ENCODE results near the gene LZTS3. TPM values are rescaled to one million over a fixed set of nuclear protein-coding genes. Genes with fewer than 3 reads are reported as not detected.
"Not testable (repeated sequence)": the region's sequence is repeated elsewhere in the genome, so short reads cannot be mapped to it uniquely, and the experiment has no call there.

The LZTS3 gene
- total and polyA plus RNA-seq, 4 donors, result 21.4 to 83.2 (median 53.6) TPM

DNA sequence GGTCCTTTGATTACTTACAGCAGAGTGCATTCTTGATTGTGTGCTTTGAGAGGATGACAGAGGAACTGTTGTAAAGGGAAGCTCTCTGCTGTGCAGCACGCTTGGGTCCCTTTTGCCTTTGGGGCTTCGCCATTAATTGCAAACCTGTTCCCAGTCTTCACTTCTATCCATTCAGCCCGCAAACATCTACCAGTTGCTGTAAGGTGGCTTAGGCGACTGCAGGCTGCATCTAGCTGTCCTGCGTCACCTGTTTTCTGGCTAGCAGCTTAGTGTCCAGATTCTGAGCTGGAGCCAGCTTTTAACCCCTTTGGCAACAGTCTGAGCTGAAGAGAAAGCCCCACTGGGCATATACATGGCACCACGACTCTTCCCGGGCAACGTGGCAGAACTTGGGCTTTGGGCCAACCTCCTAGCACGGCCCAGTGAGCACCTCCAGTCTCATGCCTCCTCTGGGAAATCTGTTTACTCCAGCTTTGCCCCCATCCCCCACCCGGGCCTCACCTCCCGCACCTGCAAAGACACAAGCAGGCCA lies 11.2 kb downstream of the LZTS3 start:
- WGBS (ENCODE audit: insufficient coverage), result 36% methylated on average over 10 of the region's 11 CpGs
- H3K4me1 ChIP-seq (ENCODE audit: control insufficient read depth, insufficient read depth, low read length), result peaks cover 39% of the 10 kb centered on the region
- H3K9me3 ChIP-seq (ENCODE audit: control insufficient read depth, insufficient read depth, low read length), result no peaks in the 10 kb centered on the region
- peak in 2 of 6 donors; percentile 44 to 53 for DNase-seq (ENCODE audit: low read depth in 4 of 6, low spot score in 6 of 6)
- peaks cover 47% of the 10 kb centered on the region for H3K36me3 ChIP-seq (ENCODE audit: control insufficient read depth, insufficient read depth, low read length)
- H3K4me3 ChIP-seq (ENCODE audit: low read depth, low read length), result no peak overlapping the region
- H3K27me3 ChIP-seq (ENCODE audit: control insufficient read depth, insufficient read depth, low read length), result no peaks in the 10 kb centered on the region
- H3K27ac ChIP-seq (ENCODE audit: low read depth, low read length), result no peak overlapping the region

DNA sequence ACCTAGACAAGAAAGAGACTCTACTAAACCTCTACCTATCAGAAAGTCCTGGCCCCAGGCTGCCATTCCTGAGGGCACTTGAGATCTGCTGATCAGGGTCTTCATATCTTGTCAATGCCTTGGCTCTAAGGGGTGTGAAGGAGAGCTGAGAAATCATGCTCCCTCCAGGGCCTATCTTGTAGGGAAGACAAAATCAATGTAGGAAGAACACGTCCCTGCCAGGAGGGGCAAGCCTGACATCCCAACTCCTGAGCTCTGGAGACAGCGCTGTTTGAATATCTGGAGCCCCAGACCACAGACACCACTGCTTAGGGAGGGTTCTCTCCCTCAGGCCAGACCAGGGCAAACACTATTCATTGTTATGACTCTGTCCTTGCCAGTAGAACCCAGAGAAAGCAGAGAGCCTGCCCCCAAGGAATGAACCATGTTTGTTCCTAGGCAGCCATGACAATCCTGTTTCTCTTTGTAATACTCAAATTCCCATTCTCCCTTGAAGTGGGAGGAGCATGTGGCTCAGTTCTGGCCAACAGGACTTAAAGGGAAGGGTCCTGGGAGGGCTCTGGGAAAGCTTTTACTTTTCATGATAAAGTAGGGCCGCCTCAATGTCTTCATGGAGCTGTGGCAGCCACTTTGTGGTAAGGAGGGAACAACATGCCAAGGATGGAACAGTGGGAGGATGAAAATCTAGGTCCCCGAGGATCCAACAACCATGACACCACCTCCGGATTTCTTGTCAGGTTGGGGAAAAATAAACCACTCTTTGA lies 11.9 kb downstream of the LZTS3 start:
- H3K27ac ChIP-seq (ENCODE audit: low read depth, low read length), result no peak overlapping the region
- no peak for DNase-seq (ENCODE audit: low read depth in 4 of 6, low spot score in 6 of 6)
- H3K4me3 ChIP-seq (ENCODE audit: low read depth, low read length), result no peak overlapping the region
- H3K9me3 ChIP-seq (ENCODE audit: control insufficient read depth, insufficient read depth, low read length), result no peaks in the 10 kb centered on the region
- peaks cover 39% of the 10 kb centered on the region for H3K4me1 ChIP-seq (ENCODE audit: control insufficient read depth, insufficient read depth, low read length)
- WGBS (ENCODE audit: insufficient coverage), result 81% methylated on average over 2 of the region's 5 CpGs
- no peaks in the 10 kb centered on the region for H3K27me3 ChIP-seq (ENCODE audit: control insufficient read depth, insufficient read depth, low read length)
- peaks cover 40% of the 10 kb centered on the region for H3K36me3 ChIP-seq (ENCODE audit: control insufficient read depth, insufficient read depth, low read length)

DNA sequence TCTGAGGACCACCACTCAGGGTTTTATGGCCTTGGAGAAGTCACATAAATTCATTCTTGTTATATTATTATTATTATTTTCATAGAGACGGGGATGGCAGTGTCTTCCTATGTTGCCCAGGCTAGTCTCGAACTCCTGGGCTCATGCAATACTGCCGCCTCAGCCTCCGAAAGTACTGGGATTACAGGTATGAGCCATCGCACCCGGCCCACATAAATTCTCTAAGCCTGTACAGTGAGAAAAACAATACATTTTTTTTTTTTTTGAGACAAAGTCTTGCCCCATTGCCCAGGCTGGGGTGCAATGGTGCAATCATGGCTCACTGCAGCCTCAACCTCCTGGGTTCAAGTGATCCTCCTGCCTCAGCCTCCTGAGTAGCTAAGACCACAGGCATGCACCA lies 12.9 kb downstream of the LZTS3 start:
- WGBS (ENCODE audit: insufficient coverage), result 100% methylated on average over 5 of the region's 6 CpGs
- no peak for DNase-seq (ENCODE audit: low read depth in 4 of 6, low spot score in 6 of 6)
- H3K9me3 ChIP-seq (ENCODE audit: control insufficient read depth, insufficient read depth, low read length), result no peaks in the 10 kb centered on the region
- H3K4me3 ChIP-seq (ENCODE audit: low read depth, low read length), result no peak overlapping the region
- peaks cover 32% of the 10 kb centered on the region for H3K4me1 ChIP-seq (ENCODE audit: control insufficient read depth, insufficient read depth, low read length)
- H3K27me3 ChIP-seq (ENCODE audit: control insufficient read depth, insufficient read depth, low read length), result no peaks in the 10 kb centered on the region
- no peak overlapping the region for H3K27ac ChIP-seq (ENCODE audit: low read depth, low read length)
- H3K36me3 ChIP-seq (ENCODE audit: control insufficient read depth, insufficient read depth, low read length), result peaks cover 29% of the 10 kb centered on the region

DNA sequence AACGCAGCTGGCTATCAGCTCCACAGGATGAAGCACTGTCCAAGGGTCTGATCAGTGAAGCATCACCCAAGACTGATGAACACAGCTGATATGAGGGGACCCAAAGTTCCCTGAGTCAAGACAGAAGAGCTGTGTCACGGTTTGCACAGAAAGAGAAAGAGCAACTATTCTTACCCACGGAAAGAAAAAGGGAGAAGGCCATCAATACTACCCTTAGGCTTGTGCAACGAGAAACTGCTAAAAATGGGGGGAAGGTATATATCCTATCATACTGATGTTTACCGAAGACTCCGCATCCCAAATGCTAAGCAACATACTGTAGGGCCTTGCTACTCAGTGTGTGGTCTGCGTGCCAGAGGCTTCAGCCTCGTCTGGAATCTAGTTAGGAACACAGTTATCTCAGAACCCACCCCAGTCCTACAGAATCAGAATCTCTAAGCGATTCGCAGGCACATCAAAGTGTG lies 14.3 kb downstream of the LZTS3 start:
- Histone ChIP-seq H3K4me3 (ENCODE audit: low read depth, low read length) (peak overlapping the region; percentile 84), H3K36me3 (ENCODE audit: control insufficient read depth, insufficient read depth, low read length) (peaks cover 15% of the 10 kb centered on the region), H3K9me3 (ENCODE audit: control insufficient read depth, insufficient read depth, low read length) (no peaks in the 10 kb centered on the region), H3K27me3 (ENCODE audit: control insufficient read depth, insufficient read depth, low read length) (no peaks in the 10 kb centered on the region), H3K27ac (ENCODE audit: low read depth, low read length) (peak overlapping the region; percentile 69), H3K4me1 (ENCODE audit: control insufficient read depth, insufficient read depth, low read length) (peaks cover 27% of the 10 kb centered on the region)
- DNase-seq (ENCODE audit: low read depth in 4 of 6, low spot score in 6 of 6), result no peak
- 0% methylated on average over 7 of the region's 10 CpGs for WGBS (ENCODE audit: insufficient coverage)

DNA sequence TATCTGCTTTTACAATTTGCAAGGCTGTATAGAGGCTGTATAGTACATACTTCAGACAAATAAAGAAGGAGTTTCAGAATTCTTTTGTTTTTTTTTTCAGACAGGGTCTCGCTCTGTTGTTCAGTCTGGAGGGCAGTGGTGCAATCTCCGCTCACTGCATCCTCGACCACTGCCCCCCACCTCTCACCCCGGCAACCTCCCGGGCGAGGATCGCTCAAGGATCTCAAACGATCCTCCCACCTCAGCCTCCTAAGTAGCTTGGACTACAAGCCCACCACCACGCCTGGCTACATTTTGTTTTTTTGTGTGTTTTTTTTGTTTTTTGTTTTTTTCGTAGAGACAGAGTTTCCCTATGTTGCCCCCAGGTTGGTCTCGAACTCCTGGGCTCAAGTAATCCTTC lies 15.5 kb downstream of the LZTS3 start:
- WGBS (ENCODE audit: insufficient coverage), result no CpG with 5 or more reads among the region's 11 CpGs
- H3K27me3 ChIP-seq (ENCODE audit: control insufficient read depth, insufficient read depth, low read length), result no peaks in the 10 kb centered on the region
- no peak overlapping the region for H3K4me3 ChIP-seq (ENCODE audit: low read depth, low read length)
- H3K9me3 ChIP-seq (ENCODE audit: control insufficient read depth, insufficient read depth, low read length), result no peaks in the 10 kb centered on the region
- DNase-seq (ENCODE audit: low read depth in 4 of 6, low spot score in 6 of 6), result no peak
- H3K36me3 ChIP-seq (ENCODE audit: control insufficient read depth, insufficient read depth, low read length), result peaks cover 5% of the 10 kb centered on the region
- H3K4me1 ChIP-seq (ENCODE audit: control insufficient read depth, insufficient read depth, low read length), result peaks cover 23% of the 10 kb centered on the region
- H3K27ac ChIP-seq (ENCODE audit: low read depth, low read length), result no peak overlapping the region

DNA sequence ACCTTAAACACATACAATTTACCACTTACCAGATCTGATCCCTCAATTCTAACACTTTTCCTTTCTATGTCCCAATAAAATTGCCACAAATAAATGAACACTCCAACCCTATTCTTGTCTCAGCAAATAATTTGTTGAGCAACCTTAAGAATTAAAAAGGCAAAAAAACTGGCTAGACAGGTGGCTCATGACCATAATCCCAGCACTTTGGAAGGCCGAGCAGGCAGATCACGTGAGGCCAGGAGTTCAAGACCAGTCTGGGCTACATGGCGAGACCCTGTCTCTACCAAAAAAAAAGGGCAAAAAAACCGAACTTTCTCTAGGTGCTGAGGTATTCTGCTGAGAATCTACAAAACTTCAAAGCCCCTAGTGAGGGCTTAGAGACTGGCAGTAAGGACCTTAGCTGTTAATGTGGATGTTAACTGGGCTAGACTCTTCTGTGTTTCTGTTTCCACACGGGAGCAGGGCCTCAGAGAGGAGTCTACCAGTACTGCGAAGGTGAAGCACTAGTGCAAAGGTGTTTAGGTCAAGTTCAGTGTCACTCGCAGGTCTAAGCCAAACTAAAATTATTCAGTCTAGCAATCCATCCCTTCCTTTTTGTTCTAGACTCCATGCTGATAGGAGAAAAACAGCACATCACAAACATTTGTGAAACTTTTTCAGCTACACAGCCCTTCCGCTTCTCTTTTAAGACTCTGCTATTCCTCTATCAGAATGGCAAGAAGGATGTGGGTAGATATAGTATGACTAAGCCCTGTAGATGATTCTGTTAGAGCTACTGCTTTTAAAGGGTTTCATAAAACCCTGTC lies 16.3 kb downstream of the LZTS3 start:
- H3K27me3 ChIP-seq (ENCODE audit: control insufficient read depth, insufficient read depth, low read length), result no peaks in the 10 kb centered on the region

DNA sequence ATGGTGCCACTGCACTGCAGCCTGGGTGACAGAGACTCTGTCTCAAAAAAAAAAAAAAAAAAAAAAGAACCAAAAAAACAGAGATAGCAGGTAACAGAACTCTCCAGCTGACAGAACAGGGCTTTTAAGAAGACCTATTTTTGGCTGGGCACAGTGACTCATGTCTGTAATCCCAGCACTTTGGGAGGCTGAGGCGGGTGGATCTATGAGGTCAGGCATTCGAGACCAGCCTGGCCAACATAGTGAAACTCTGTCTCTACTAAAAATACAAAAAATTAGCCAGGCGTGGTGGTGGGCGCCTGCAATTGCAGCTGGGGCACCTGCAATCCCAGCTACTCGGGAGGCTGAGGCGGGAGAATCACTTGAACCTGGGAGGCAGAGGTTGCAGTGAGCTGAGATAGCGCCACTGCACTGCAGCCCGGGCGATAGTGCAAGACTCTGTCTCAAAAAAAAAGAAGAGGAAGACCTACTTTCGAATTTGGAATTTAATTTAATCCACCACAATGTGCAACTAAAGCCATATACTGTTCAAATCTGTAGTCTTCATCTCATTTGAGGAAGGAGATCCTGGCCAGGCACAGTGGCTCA lies 21.2 kb downstream of the LZTS3 start:
- not testable (repeated sequence) for H3K27ac ChIP-seq (ENCODE audit: low read depth, low read length)

More for the DNA sequence above, 16.3 kb downstream of the LZTS3 start:
- Histone ChIP-seq H3K4me1 (ENCODE audit: control insufficient read depth, insufficient read depth, low read length) (peaks cover 19% of the 10 kb centered on the region), H3K9me3 (ENCODE audit: control insufficient read depth, insufficient read depth, low read length) (no peaks in the 10 kb centered on the region), H3K27ac (ENCODE audit: low read depth, low read length) (no peak overlapping the region), H3K4me3 (ENCODE audit: low read depth, low read length) (no peak overlapping the region), H3K36me3 (ENCODE audit: control insufficient read depth, insufficient read depth, low read length) (peaks cover 8% of the 10 kb centered on the region)
- WGBS (ENCODE audit: insufficient coverage), result 93% methylated on average over 5 of the region's 8 CpGs
- DNase-seq (ENCODE audit: low read depth in 4 of 6, low spot score in 6 of 6), result no peak

DNA sequence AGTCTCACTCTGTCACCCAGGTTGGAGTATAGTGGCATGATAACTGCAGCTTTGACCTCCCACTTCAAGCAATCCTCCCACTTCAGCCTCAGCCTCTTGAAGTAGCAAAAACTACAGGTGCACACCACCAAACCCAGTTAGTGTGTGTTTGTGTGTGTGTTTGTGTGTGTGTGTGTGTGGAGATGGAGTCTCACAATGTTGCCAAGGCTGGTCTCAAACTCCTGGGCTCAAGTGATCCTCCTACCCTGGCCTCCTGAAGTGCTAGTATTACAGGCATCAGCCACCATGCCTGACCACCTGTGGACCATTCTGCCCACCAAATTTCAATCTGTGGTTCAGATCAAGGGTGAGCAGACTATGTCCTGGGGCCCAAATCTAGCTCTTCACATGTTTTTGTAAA lies 22.4 kb downstream of the LZTS3 start:
- no peak overlapping the region for H3K4me3 ChIP-seq (ENCODE audit: low read depth, low read length)
- H3K9me3 ChIP-seq (ENCODE audit: control insufficient read depth, insufficient read depth, low read length), result no peaks in the 10 kb centered on the region
- H3K36me3 ChIP-seq (ENCODE audit: control insufficient read depth, insufficient read depth, low read length), result peaks cover 20% of the 10 kb centered on the region
- H3K4me1 ChIP-seq (ENCODE audit: control insufficient read depth, insufficient read depth, low read length), result no peaks in the 10 kb centered on the region
- no peaks in the 10 kb centered on the region for H3K27me3 ChIP-seq (ENCODE audit: control insufficient read depth, insufficient read depth, low read length)
- DNase-seq (ENCODE audit: low read depth in 4 of 6, low spot score in 6 of 6), result no peak
- no peak overlapping the region for H3K27ac ChIP-seq (ENCODE audit: low read depth, low read length)

More for the DNA sequence above, 21.2 kb downstream of the LZTS3 start:
- peaks cover 15% of the 10 kb centered on the region for H3K36me3 ChIP-seq (ENCODE audit: control insufficient read depth, insufficient read depth, low read length)
- not testable (repeated sequence) for H3K9me3 ChIP-seq (ENCODE audit: control insufficient read depth, insufficient read depth, low read length); DNase-seq (ENCODE audit: low read depth in 4 of 6, low spot score in 6 of 6); H3K4me1 ChIP-seq (ENCODE audit: control insufficient read depth, insufficient read depth, low read length); H3K4me3 ChIP-seq (ENCODE audit: low read depth, low read length); H3K27me3 ChIP-seq (ENCODE audit: control insufficient read depth, insufficient read depth, low read length)
- WGBS (ENCODE audit: insufficient coverage), result 96% methylated on average over 8 of the region's 10 CpGs

DNA sequence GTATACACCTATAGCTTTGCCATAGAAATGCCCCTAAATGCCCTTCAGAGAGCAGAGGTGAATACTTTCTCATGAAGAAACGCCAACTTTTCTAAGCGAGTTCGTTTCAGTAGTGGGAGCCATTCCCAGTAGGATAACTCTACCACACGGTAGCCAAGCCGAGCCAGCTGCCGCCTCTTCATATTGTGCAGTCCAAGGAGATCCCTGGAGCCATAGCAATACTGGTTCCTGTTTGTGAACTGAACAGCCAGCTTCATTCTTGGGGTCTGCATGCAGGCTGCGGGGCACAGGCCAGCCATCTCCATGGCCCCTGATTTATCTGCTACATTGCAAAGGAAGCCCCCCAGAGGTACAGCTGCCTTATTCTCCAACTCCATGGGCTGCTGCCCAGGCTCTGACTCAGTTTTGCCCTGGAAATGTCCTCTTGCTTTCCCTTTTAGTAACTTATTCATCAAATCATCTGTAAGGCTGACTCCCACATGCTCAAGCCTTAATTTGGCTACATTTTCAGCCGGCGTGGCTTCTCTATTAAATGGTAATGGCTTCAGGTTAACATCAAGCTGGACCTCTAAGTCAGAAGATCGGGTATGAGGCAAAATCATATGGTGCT lies 26.5 kb downstream of the LZTS3 start:
- Histone ChIP-seq H3K27ac (ENCODE audit: low read depth, low read length) (no peak overlapping the region), H3K27me3 (ENCODE audit: control insufficient read depth, insufficient read depth, low read length) (no peaks in the 10 kb centered on the region), H3K9me3 (ENCODE audit: control insufficient read depth, insufficient read depth, low read length) (no peaks in the 10 kb centered on the region), H3K36me3 (ENCODE audit: control insufficient read depth, insufficient read depth, low read length) (peaks cover 20% of the 10 kb centered on the region), H3K4me3 (ENCODE audit: low read depth, low read length) (no peak overlapping the region), H3K4me1 (ENCODE audit: control insufficient read depth, insufficient read depth, low read length) (no peaks in the 10 kb centered on the region)
- DNase-seq (ENCODE audit: low read depth in 4 of 6, low spot score in 6 of 6), result no peak
- 78% methylated on average over 10 of the region's 10 CpGs for WGBS (ENCODE audit: insufficient coverage)
